SH-SY5Y (cell line): ENCODE measurements around the gene CRELD2.

Experiments
- GATA2 ChIP-seq: IDR thresholded peaks from 2 replicates; pipeline ENCODE4 v1.6.1; 2011; ENCODE audit warnings: mild to moderate bottlenecking, low read depth, low read length
- GATA3 ChIP-seq: IDR thresholded peaks from 2 replicates; pipeline ENCODE4 v1.6.1; 2011; ENCODE audit warnings: low read depth, mild to moderate bottlenecking, low read length, moderate library complexity

The CRELD2 gene

GRCh38 chr22:49913026-49913425 lies 5.4 kb upstream of the CRELD2 start:
- no peak for TF ChIP-seq GATA2
- no peak for TF ChIP-seq GATA3

GRCh38 chr22:49913446-49913845 lies 5.0 kb upstream of the CRELD2 start:
- no peak for TF ChIP-seq GATA3
- no peak for TF ChIP-seq GATA2

- TF ChIP-seq GATA2 (no peak), GATA3 (no peak)
These were observed 4.2 kb upstream of the CRELD2 start for GRCh38 chr22:49914256-49914655.

- TF ChIP-seq GATA3 (no peak), GATA2 (no peak)
These were observed 2.8 kb upstream of the CRELD2 start for GRCh38 chr22:49915610-49916009.

GRCh38 chr22:49916831-49917230 lies 1.6 kb upstream of the CRELD2 start:
- TF ChIP-seq GATA2, result no peak
- TF ChIP-seq GATA3, result no peak

GRCh38 chr22:49918911-49919881 lies 762 bp downstream of the CRELD2 start:
- TF ChIP-seq GATA3, result no peak
- no peak for TF ChIP-seq GATA2

- TF ChIP-seq GATA3 (no peak), GATA2 (no peak)
These were observed 2.4 kb downstream of the CRELD2 start for GRCh38 chr22:49920859-49921258.

GRCh38 chr22:49921508-49922278 lies 3.3 kb downstream of the CRELD2 start:
- TF ChIP-seq GATA3 (no peak), GATA2 (no peak)

- no peak for TF ChIP-seq GATA3
These were observed 4.0 kb downstream of the CRELD2 start for GRCh38 chr22:49922484-49922883.

- TF ChIP-seq GATA3 (no peak), GATA2 (no peak)
These were observed 4.5 kb downstream of the CRELD2 start for GRCh38 chr22:49922926-49923325.

- no peak for TF ChIP-seq GATA3
- TF ChIP-seq GATA2, result no peak
These were observed 5.0 kb downstream of the CRELD2 start for GRCh38 chr22:49923445-49923844.

GRCh38 chr22:49924113-49924833 lies 5.8 kb downstream of the CRELD2 start:
- TF ChIP-seq GATA2, result no peak
- no peak for TF ChIP-seq GATA3

GRCh38 chr22:49925525-49926128 lies 7.2 kb downstream of the CRELD2 start:
- no peak for TF ChIP-seq GATA2
- no peak for TF ChIP-seq GATA3

- no peak for TF ChIP-seq GATA3
- TF ChIP-seq GATA2, result no peak
These were observed 8.5 kb downstream of the CRELD2 start for GRCh38 chr22:49926916-49927315.
